Keratinocyte (primary cell): ENCODE data around the gene FAF1.

Experiments used
- CTCF ChIP-seq, 3 experiments: IDR thresholded peaks in 1 of 3; conservative IDR thresholded peaks in 1 of 3; optimal IDR thresholded peaks in 1 of 3; 2 replicates in 2 of 3; 3 replicates in 1 of 3; pipeline versions ENCODE3 to v1.5.1; 2011; ENCODE audit warnings: low read length in 3 of 3, mild to moderate bottlenecking in 3 of 3, moderate library complexity in 2 of 3, control low read depth in 1 of 3, inconsistent platforms in 1 of 3; ENCODE audit not compliant: insufficient read depth in 2 of 3; ENCODE audit errors: extremely low read depth in 1 of 3
- EZH2 ChIP-seq: IDR thresholded peaks from one replicate; pipeline ENCODE4 v1.6.1; 2012; ENCODE audit warnings: inconsistent platforms, mild to moderate bottlenecking, low read length, moderate library complexity

- TF ChIP-seq CTCF (optimal IDR thresholded peaks at IDR 0.05 in 1 of 3, IDR thresholded peaks at IDR 0.05 in 1 of 3, conservative IDR thresholded peaks at IDR 0.05 in 1 of 3; ENCODE audit: extremely low read depth in 1 of 3, insufficient read depth in 2 of 3, low read length in 3 of 3) (no peak), EZH2 (no peak)
Observed at GRCh38 chr1:50978144-50978851, 18.2 kb upstream of the FAF1 start.
